ENCODE measurements around the gene SPATA6. TPM values are rescaled to one million over a fixed set of nuclear protein-coding genes. Genes with fewer than 3 reads are reported as not detected.

SPATA6 gene
- total and polyA plus RNA-seq, 2 of the 8 experiments (the other 6 are each of a cell fraction or from before 2014, with no cell fraction given): 2.4 to 17.2 TPM

- no peak for TF ChIP-seq CHD7 (IDR thresholded peaks at IDR 0.05; ENCODE audit: insufficient replicate concordance, low read length)
- no peak for TF ChIP-seq TCF12 (IDR thresholded peaks at IDR 0.05; ENCODE audit: low read depth, low read length)
- TF ChIP-seq SUZ12 (IDR thresholded peaks at IDR 0.05; ENCODE audit: low read length): no peak
- TF ChIP-seq ATF3 (IDR thresholded peaks at IDR 0.05; ENCODE audit: insufficient read depth, low read depth, low read length): no peak
- no peak for TF ChIP-seq SP2 (IDR thresholded peaks at IDR 0.05; ENCODE audit: low read length)
- no peak for TF ChIP-seq RBBP5 (IDR thresholded peaks at IDR 0.05; ENCODE audit: borderline replicate concordance, low read depth, low read length)
- no peak for TF ChIP-seq EGR1 (IDR thresholded peaks at IDR 0.05; ENCODE audit: borderline replicate concordance, low read depth, low read length)
- TF ChIP-seq MAFK (IDR thresholded peaks at IDR 0.05; ENCODE audit: low read depth, low read length): no peak
- no peak for TF ChIP-seq SP4 (IDR thresholded peaks at IDR 0.05; ENCODE audit: low read length)
- no peak for TF ChIP-seq GTF2F1 (IDR thresholded peaks at IDR 0.05; ENCODE audit: borderline replicate concordance, low read depth, low read length)
These were observed 29.0 kb downstream of the SPATA6 start (continued) for GRCh38 chr1:48442864-48443619.

All from H1 (cell line).